ENCODE measurements around the gene ORAI3.

The ORAI3 gene

GRCh38 chr16:30985401-30986128, 36.7 kb downstream of the ORAI3 start:
- in situ Hi-C loops (cut with MboI; ENCODE audit: low sequenced_read_pairs), result no loop called here

GRCh38 chr16:30986129-30986991, 37.5 kb downstream of the ORAI3 start:
- in situ Hi-C loops (cut with MboI; ENCODE audit: low sequenced_read_pairs), result no loop called here

DNA sequence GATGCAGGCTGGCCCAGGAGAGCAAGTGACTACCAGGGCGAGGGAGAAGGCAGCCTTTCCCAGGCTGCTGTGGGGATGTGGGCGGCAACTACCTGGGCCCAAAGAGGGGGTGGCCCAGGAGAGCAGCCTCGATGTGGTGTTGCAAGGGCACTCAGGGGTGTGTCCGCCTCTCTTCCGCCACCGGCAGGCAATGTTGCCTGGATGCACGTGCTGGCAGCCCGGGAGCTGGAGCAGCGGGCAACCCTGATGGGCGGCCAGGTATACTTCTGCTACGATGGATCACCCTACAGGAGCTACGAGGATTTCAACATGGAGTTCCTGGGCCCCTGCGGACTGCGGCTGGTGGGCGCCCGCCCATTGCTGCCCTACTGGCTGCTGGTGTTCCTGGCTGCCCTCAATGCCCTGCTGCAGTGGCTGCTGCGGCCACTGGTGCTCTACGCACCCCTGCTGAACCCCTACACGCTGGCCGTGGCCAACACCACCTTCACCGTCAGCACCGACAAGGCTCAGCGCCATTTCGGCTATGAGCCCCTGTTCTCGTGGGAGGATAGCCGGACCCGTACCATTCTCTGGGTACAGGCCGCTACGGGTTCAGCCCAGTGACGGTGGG, 38.8 kb downstream of the ORAI3 start:
- in situ Hi-C loops (cut with MboI; ENCODE audit: low sequenced_read_pairs), result no loop called here

- in situ Hi-C loops (cut with MboI; ENCODE audit: low sequenced_read_pairs), result no loop called here
Measured at GRCh38 chr16:30989469-30990047, 40.7 kb downstream of the ORAI3 start.

DNA sequence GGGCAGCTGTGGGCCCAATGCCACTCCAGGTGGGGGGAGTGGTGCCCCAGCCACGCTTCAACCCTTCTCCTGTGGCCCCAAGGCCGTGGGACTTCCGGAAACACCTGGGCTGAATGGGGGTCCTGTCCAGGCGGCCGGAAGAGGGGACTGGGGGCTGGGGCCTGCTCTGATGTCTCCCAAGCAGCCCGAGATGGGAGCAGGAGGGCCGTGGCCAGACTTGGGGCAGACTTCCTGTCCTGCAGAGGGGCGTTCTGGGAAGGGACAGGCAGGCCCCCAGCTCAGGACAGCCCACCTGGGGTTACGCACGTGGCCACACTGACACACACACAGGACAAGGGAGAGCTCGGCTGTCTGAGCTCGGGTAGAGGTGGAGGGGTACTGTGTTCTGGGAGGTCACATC, 41.2 kb downstream of the ORAI3 start:
- in situ Hi-C loops (cut with MboI; ENCODE audit: low sequenced_read_pairs), result no loop called here

- in situ Hi-C loops (cut with MboI; ENCODE audit: low sequenced_read_pairs), result no loop called here
Measured at GRCh38 chr16:30991052-30991451, 42.2 kb downstream of the ORAI3 start.

DNA sequence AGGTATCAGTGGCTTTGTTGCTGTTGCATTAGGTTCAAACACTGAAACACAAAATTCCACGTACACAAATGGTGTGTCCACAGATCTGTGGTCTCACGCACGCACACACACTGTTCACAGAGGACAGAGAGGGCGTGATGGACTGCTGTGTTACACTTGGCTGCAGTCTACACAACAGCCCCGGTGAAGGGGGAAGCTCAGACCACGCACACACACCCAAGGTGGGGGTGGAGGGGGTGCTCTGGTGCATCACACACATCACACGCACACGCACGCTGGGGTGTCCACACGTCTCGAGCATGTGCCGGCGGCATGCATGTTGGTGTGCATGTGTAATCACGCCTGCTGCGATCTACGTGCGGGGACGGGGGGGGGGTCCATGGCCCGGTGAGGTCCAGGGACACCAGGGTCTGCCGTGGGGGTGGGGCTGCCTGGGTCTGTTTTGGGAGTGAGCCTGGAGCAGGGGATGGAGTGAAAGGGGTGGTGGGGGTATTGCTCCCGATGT, 43.5 kb downstream of the ORAI3 start:
- in situ Hi-C loops (cut with MboI; ENCODE audit: low sequenced_read_pairs), result no loop called here

DNA sequence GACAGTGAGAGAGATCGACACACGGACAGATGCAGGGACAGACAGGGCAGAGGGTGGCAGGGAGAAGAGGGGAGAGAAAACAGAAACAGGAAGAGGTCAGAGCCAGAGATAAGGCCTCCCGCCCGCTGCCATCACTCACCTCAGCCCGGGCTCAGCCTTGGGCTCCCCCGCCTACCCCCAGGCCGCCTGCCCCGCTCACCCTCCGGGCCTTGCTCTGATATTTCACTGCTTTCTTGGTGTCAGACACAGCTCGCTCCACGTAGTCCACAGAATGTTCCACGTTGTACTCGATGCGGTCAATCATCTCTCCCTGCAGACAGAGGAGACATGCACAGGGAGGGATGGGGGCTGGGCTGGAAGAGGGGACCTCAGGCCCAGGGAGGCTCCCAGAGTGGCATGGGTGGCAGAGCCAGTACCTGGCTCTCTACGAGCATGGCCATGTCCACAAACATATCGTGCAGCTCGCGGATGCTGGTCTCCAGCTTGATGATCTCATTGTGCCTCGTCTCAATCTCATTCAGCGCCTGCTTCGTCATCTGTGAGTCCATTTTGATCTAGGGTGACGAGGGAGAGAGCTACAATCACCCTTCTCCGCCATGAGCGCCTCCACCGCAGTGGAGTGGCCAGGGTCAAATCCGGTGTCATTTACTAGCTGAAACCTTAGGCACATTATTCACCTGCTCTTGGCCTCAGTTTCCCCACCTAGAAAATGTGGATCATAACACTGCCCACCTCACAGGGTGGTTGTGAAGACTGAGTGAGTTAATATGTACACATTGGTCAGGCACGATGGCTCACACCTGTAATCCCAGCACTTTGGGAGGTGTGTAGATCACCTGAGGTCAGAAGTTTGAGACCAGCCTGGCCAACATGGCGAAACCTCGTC, 44.3 kb downstream of the ORAI3 start:
- in situ Hi-C loops (cut with MboI; ENCODE audit: low sequenced_read_pairs), result no loop called here

DNA sequence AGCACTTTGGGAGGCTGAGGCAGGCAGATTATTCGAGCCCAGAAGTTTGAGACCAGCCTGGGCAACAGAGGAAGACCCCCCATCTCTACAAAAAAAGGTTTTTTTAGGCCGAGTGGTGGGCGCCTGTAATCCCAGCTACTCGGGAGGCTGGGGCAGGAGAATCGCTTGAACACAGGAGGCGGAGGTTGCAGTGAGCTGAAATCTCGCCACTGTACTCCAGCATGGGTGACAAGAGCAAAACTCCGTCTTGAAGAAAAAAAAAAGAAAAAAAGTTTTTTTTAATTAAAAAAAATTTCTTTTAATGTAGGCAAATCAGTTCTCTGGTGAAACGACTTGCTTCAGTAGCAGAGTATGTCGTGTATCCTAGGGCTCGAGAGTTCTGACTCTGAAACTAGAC, 47.1 kb downstream of the ORAI3 start:
- in situ Hi-C loops (cut with MboI; ENCODE audit: low sequenced_read_pairs), result no loop called here

- in situ Hi-C loops (cut with MboI; ENCODE audit: low sequenced_read_pairs), result no loop called here
Measured at GRCh38 chr16:30996324-30996984, 47.6 kb downstream of the ORAI3 start.

DNA sequence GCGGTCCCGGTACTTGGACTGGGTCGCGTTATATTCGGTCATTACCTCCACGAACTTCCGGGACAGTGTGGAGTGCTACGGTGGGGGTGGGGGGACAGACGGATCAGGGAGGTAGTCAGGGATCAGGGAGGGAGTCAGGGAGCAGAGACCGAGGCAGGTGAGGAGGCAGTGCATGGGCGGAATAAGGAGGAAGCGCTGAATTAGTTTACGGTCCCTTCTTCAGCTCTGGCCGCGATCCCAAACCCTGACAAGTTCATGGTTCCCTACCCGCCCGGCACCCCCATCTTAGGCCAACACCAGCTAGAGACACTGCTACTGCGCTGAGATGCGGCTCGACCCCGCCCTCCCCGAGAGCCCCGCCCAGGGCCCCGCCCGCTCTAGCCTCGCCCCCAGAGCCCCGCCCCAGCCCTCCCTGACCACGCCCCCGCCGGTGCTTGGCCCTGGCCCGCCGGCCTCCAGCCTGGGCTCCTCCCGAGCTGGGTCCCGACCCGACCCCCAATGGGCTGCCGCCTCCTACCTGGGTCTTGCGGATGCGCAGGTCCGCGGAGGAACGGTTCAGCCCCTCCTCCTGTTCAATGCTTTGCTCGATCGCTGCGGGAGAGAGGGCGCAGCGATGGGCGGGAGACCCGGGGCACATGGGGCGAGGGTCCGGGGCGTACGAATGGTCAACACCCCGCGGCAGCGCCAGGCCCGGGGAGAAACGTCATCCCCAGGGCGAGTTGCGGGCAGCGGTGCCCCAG, 48.3 kb downstream of the ORAI3 start:
- in situ Hi-C loops (cut with MboI; ENCODE audit: low sequenced_read_pairs), result no loop called here

DNA sequence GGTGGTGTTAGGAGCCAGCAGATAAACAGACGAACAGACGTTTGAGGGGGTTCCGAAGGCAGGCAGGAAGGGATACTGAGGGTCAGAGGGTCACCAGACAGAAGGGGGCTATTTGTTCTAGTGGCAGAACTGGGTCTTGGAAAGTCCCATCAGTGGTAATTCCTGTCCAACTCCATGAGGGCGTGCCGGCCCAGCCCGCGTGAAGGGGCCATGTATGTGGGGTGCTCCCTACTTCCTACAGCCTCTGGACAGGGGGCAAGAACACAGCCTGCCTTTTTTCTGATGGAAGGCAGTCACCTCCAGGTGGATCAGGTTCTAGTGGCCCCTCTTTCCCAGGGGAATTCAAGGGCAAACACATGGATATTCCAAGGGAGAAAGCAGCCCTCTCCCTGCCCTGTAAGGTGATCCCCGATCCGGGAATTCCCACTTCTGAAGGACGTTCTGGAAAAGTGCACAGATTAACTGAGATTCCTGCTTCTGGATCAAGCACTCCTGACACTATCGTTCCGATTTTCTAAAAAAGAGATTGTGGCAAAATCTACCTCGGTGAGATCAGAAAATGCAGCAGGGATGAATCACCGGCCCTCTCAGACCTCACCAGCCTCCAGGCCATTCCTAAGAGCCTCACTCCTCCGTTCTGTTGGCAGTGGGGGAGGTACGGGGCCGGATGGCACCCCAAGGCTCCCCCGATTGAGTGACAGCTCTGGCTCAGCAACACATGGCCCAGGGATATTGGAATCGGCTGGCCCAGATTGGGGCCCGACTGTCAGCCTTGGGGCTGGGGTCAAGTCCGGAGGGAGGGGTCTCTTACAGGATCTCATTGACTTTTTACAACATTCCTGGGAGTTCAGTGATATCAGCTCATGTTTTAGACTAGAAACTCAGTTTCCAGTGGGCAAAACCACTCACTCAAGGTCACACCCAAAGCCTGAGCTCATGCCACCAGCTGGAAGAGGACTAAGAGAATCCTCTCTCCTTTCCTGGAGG, 49.1 kb downstream of the ORAI3 start:
- in situ Hi-C loops (cut with MboI; ENCODE audit: low sequenced_read_pairs), result no loop called here

DNA sequence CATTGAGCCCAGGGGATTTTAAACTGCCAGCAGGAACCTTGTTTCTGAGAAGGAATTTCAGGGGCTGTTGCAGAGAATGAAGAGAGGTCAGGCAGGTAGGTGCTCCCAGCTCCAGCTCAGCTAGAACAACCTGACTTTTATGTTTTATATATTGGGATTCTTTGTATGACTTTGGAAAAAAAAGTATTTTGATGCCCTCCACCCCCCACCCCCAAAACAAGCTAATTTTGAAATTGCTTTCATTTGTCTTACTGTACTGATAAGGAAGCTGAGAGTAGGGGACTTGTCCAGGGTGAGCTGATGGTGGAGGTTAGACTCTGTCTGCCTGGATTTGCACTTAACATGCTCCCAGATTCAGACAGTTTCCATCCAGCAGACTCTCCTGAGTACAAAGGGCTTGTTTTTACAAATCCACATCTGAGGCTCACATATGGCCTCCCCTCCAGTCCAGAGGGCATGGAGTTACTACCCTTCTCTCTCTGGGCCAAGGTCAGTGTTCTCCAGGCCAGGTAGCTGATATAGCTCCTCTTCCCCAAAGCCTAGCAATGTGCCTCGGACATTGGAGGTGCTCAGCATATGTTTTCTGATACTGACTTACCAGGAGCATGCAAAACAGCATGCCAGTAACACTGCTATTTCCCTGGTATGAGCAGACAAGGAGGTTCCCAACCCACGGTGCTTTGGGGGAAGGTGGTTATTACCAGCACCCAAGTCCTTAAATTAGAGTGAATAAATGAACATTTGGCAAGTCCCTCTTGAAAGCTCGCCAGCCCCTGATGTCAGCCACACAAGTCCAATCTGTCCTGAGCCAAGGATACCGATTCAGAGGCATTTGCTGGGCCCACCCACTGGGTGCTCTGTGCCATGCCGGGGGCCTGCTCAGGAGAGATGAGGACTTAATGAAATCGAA, 50.2 kb downstream of the ORAI3 start:
- in situ Hi-C loops (cut with MboI; ENCODE audit: low sequenced_read_pairs), result no loop called here

- in situ Hi-C loops (cut with MboI; ENCODE audit: low sequenced_read_pairs), result no loop called here
Measured at GRCh38 chr16:31000671-31001382, 52.0 kb downstream of the ORAI3 start.

GRCh38 chr16:31001507-31002249, 52.8 kb downstream of the ORAI3 start:
- in situ Hi-C loops (cut with MboI; ENCODE audit: low sequenced_read_pairs), result no loop called here

Data from HL-60/S4 treated with retinoic acid at 250 ng/mL for 4 days and 3 days (cell line).